HepG2 (cell line): ENCODE data around the gene ECHS1. TPM values are rescaled to one million over a fixed set of nuclear protein-coding genes. Genes with fewer than 3 reads are reported as not detected.

Experiments used
- ARNT ChIP-seq: fragments of 450-650 bp; IDR thresholded peaks from 2 replicates; pipeline ENCODE4 v1.6.1; 2017
- ATF5 ChIP-seq: sonication (generic); formaldehyde crosslinking; IDR thresholded peaks from 2 replicates; pipeline ENCODE4 v1.4.0; 2020; ENCODE audit warnings: mild to moderate bottlenecking, low read depth, missing genetic modification reagents
- BRCA1 ChIP-seq: sonication (generic); formaldehyde crosslinking; IDR thresholded peaks from 2 replicates; pipeline ENCODE4 v1.4.0; 2020; ENCODE audit warnings: missing genetic modification reagents
- CBX2 ChIP-seq, 2 experiments: fragments of 200-600 bp in 1 of 2; sonication (generic); formaldehyde crosslinking in 1 of 2; IDR thresholded peaks; 2 replicates each; pipeline versions ENCODE4 v1.7.0 to v1.8.1; 2018 to 2022; ENCODE audit warnings: low read depth in 2 of 2, low read length in 1 of 2, mild to moderate bottlenecking in 1 of 2, missing genetic modification reagents in 1 of 2
- CEBPG ChIP-seq: IDR thresholded peaks from 2 replicates; pipeline ENCODE4 v1.6.1; 2016
- GATAD1 ChIP-seq: IDR thresholded peaks from 2 replicates; pipeline ENCODE4 v1.6.1; 2016; ENCODE audit warnings: missing genetic modification reagents, missing compliant biosample characterization
- GTF2F1 ChIP-seq: fragments of 150-350 bp; IDR thresholded peaks from 2 replicates; pipeline ENCODE4 v1.6.1; 2014; ENCODE audit warnings: low read length
- NR2F1 ChIP-seq, 2 experiments: fragments of 450-650 bp in 1 of 2; formaldehyde crosslinking in 1 of 2; IDR thresholded peaks; 2 replicates each; pipeline versions ENCODE4 v1.5.0 to v1.6.1; 2016 to 2020; ENCODE audit warnings: mild to moderate bottlenecking in 1 of 2, missing compliant biosample characterization in 1 of 2, missing genetic modification reagents in 1 of 2, moderate library complexity in 1 of 2
- PAWR ChIP-seq: sonication (generic); formaldehyde crosslinking; IDR thresholded peaks from 2 replicates; pipeline ENCODE4 v1.4.0; 2020; ENCODE audit warnings: missing genetic modification reagents, mild to moderate bottlenecking, borderline replicate concordance
- PHB2 ChIP-seq: fragments of 450-650 bp; IDR thresholded peaks from 2 replicates; pipeline ENCODE4 v1.6.1; 2018; ENCODE audit not compliant: partially characterized antibody
- PHF20 ChIP-seq: sonication (generic); formaldehyde crosslinking; IDR thresholded peaks from 2 replicates; pipeline ENCODE4 v1.5.0; 2020; ENCODE audit warnings: mild to moderate bottlenecking, missing genetic modification reagents
- RARG ChIP-seq: sonication (generic); formaldehyde crosslinking; IDR thresholded peaks from 2 replicates; pipeline ENCODE4 v1.4.0; 2020; ENCODE audit warnings: low read depth, mild to moderate bottlenecking, missing genetic modification reagents
- SOX6 ChIP-seq, 2 experiments: fragments of 450-650 bp in 1 of 2; sonication (generic) in 1 of 2; formaldehyde crosslinking in 1 of 2; IDR thresholded peaks; 2 replicates each; pipeline versions ENCODE4 v1.4.0 to v1.6.1; 2017 to 2020; ENCODE audit warnings: antibody characterized with exemption in 1 of 2, mild to moderate bottlenecking in 1 of 2, missing genetic modification reagents in 1 of 2
- TCF7L2 ChIP-seq: IDR thresholded peaks from 2 replicates; pipeline ENCODE4 v1.6.1; 2011; ENCODE audit warnings: mild to moderate bottlenecking, low read depth, low read length, moderate library complexity
- TMF1 ChIP-seq: sonication (generic); formaldehyde crosslinking; IDR thresholded peaks from 2 replicates; pipeline ENCODE4 v1.8.1; 2022; ENCODE audit warnings: low read depth, missing genetic modification reagents
- TRIM22 ChIP-seq: fragments of 450-650 bp; IDR thresholded peaks from 2 replicates; pipeline ENCODE4 v1.6.1; 2017
- WIZ ChIP-seq: sonication (generic); formaldehyde crosslinking; IDR thresholded peaks from 2 replicates; pipeline ENCODE4 v1.5.1; 2020; ENCODE audit warnings: mild to moderate bottlenecking, missing genetic modification reagents
- XRCC5 ChIP-seq: fragments of 200-400 bp; formaldehyde crosslinking; optimal IDR thresholded peaks from 2 replicates; pipeline ENCODE3; 2017; ENCODE audit warnings: mild to moderate bottlenecking, low read length
- ZBED4 ChIP-seq: sonication (generic); formaldehyde crosslinking; IDR thresholded peaks from 2 replicates; pipeline ENCODE4 v1.4.0; 2020; ENCODE audit warnings: missing genetic modification reagents, borderline replicate concordance
- ZNF101 ChIP-seq: sonication (generic); formaldehyde crosslinking; IDR thresholded peaks from 2 replicates; pipeline ENCODE4 v1.4.0; 2020; ENCODE audit warnings: mild to moderate bottlenecking, low read depth, missing genetic modification reagents, borderline replicate concordance
- ZNF136 ChIP-seq: sonication (generic); formaldehyde crosslinking; IDR thresholded peaks from 2 replicates; pipeline ENCODE4 v1.8.1; 2022; ENCODE audit warnings: low read depth, mild to moderate bottlenecking, moderate library complexity, missing genetic modification reagents
- ZNF280B ChIP-seq: sonication (generic); formaldehyde crosslinking; IDR thresholded peaks from 2 replicates; pipeline ENCODE4 v1.5.0; 2020; ENCODE audit warnings: missing genetic modification reagents, mild to moderate bottlenecking, borderline replicate concordance
- ZNF530 ChIP-seq: sonication (generic); formaldehyde crosslinking; IDR thresholded peaks from 2 replicates; pipeline ENCODE4 v1.5.0; 2020; ENCODE audit warnings: low read depth, mild to moderate bottlenecking, missing genetic modification reagents
- ZNF563 ChIP-seq: sonication (generic); formaldehyde crosslinking; IDR thresholded peaks from 2 replicates; pipeline ENCODE4 v1.8.0; 2022; ENCODE audit warnings: mild to moderate bottlenecking, moderate library complexity, missing genetic modification reagents
- ZNF761 ChIP-seq: sonication (generic); formaldehyde crosslinking; conservative IDR thresholded peaks from 2 replicates; pipeline ENCODE4 v1.4.0; 2020; ENCODE audit warnings: mild to moderate bottlenecking, missing genetic modification reagents
- polyA plus RNA-seq, 8 experiments: library from polyadenylated mRNA; depleted of rRNA in 3 of 8; stranded (reverse) in 7 of 8; unstranded in 1 of 8; fragments of >200 nt; fragmentation: Illumina TruSeq in 4 of 8; extraction: Trizol in 4 of 8; gene quantifications; 2 replicates each; pipeline versions ENCODE4 v1.2.1 to v1.2.3, GENCODE V29; 2011 to 2016; ENCODE audit warnings: low read depth in 4 of 8, missing spikeins in 1 of 8, mixed read lengths in 1 of 8; ENCODE audit not compliant: insufficient read depth in 1 of 8
- total RNA-seq, 5 experiments: library from RNA; depleted of rRNA; stranded (reverse); fragments of >200 nt; fragmentation: Illumina TruSeq; extraction: Trizol; gene quantifications; 2 replicates each; pipeline ENCODE4 v1.2.3, GENCODE V29; 2016; ENCODE audit warnings: low read depth in 1 of 5

ECHS1 gene
- total and polyA plus RNA-seq, 2 of the 13 experiments (the other 11 are each of a cell fraction or from before 2014, with no cell fraction given) = 32.7 to 195 TPM

- TF ChIP-seq ZNF280B (CRISPR knock-in tag) (peak; percentile 62; the same call in 1 of the 2 replicates), XRCC5 (no peak), CBX2 (IDR thresholded peaks at IDR 0.05; ENCODE audit: low read depth, low read length) (no peak), CBX2 (CRISPR knock-in tag; IDR thresholded peaks at IDR 0.05; ENCODE audit: low read depth) (no peak), ZNF101 (no peak), WIZ (CRISPR knock-in tag) (no peak), TCF7L2 (no peak), ARNT (no peak), NR2F1 (CRISPR knock-in tag; IDR thresholded peaks at IDR 0.05) (peak; percentile 54 to 62; a peak in 3 of 4 replicates), ZBED4 (CRISPR knock-in tag) (no peak), GATAD1 (CRISPR knock-in tag) (no peak; the same call in 1 of the 2 replicates), ZNF530 (CRISPR knock-in tag) (no peak), RARG (CRISPR knock-in tag) (no peak), GTF2F1 (no peak; the same call in 1 of the 2 replicates), ZNF761 (CRISPR knock-in tag) (no peak), PHB2 (no peak), ATF5 (CRISPR knock-in tag) (no peak), TRIM22 (no peak), TMF1 (CRISPR knock-in tag) (no peak), SOX6 (IDR thresholded peaks at IDR 0.05) (no peak), SOX6 (CRISPR knock-in tag; IDR thresholded peaks at IDR 0.05) (peak; percentile 87), BRCA1 (CRISPR knock-in tag) (no peak), PHF20 (CRISPR knock-in tag) (no peak), CEBPG (CRISPR knock-in tag) (no peak), ZNF563 (CRISPR knock-in tag) (no peak), ZNF136 (CRISPR knock-in tag) (no peak), PAWR (CRISPR knock-in tag) (0 out of 2 replicates have a peak, but pooled peaks have one; percentile 27)
Measured at GRCh38 chr10:133359554-133359971, 13.6 kb downstream of the ECHS1 start (continued).
